SK-N-SH (cell line): ENCODE results near the gene REPS2. TPM values are rescaled to one million over a fixed set of nuclear protein-coding genes. Genes with fewer than 3 reads are reported as not detected.
A peak's percentile ranks its signal among the peaks of the same experiment; 100 is the strongest.

Experiments
- CTCF ChIA-PET: fragments of 300-600, 350-600 bp; formaldehyde crosslinking; extraction: SDS; loops from one replicate; lab custom pipeline; 2021; lab: Yijun Ruan, JAX
- POLR2A ChIA-PET: fragments of 350-600 bp; sonication (Branson Sonifier 250); formaldehyde crosslinking; extraction: SDS; loops from one replicate; lab custom pipeline; 2020; ENCODE audit warnings: antibody characterized with exemption, inconsistent platforms; lab: Yijun Ruan, JAX
- DNase-seq: peaks from one replicate; pipeline ENCODE4 v3.0.0; 2012
- H2AFZ ChIP-seq: fragments of 200-600 bp; sonication (generic); 2 replicates; pipeline ENCODE4 v1.8.1; 2016; ENCODE audit warnings: antibody characterized with exemption, mild to moderate bottlenecking, low read depth
- H3F3A ChIP-seq: fragments of 200-600 bp; sonication (generic); replicated peaks from 2 replicates; pipeline ENCODE3; 2016; ENCODE audit warnings: antibody characterized with exemption, mild to moderate bottlenecking; ENCODE audit not compliant: insufficient read depth
- H3K27ac ChIP-seq, 2 experiments: fragments of 200-500 bp in 1 of 2; fragments of 200-600 bp in 1 of 2; sonication (Bioruptor generic) in 1 of 2; sonication (generic), shearing (Covaris generic) in 1 of 2; 2 replicates each; pipeline versions ENCODE4 v1.5.1 to v1.6.1; 2014 to 2016; ENCODE audit warnings: low read depth in 2 of 2, inconsistent platforms in 1 of 2, low read length in 1 of 2, mild to moderate bottlenecking in 1 of 2, mixed read lengths in 1 of 2
- H3K27me3 ChIP-seq: fragments of 200-600 bp; sonication (generic), shearing (Covaris generic); 2 replicates; pipeline ENCODE4 v1.6.1; 2016; ENCODE audit warnings: mixed run types; ENCODE audit not compliant: insufficient read depth
- H3K36me3 ChIP-seq, 2 experiments: fragments of 200-500 bp in 1 of 2; fragments of 200-600 bp in 1 of 2; sonication (Bioruptor generic) in 1 of 2; sonication (generic) in 1 of 2; replicated peaks in 1 of 2; 2 replicates each; pipeline versions ENCODE3 to v1.5.1; 2014 to 2016; ENCODE audit warnings: low read length in 1 of 2, mild to moderate bottlenecking in 1 of 2; ENCODE audit not compliant: insufficient read depth in 2 of 2, control insufficient read depth in 1 of 2
- H3K4me1 ChIP-seq, 2 experiments: fragments of 200-500 bp in 1 of 2; fragments of 200-600 bp in 1 of 2; sonication (Bioruptor generic) in 1 of 2; sonication (generic), shearing (Covaris generic) in 1 of 2; 2 replicates each; pipeline versions ENCODE4 v1.5.1 to v1.6.1; 2014 to 2016; ENCODE audit warnings: low read depth in 1 of 2, low read length in 1 of 2, mixed run types in 1 of 2; ENCODE audit not compliant: insufficient read depth in 2 of 2, control insufficient read depth in 1 of 2
- H3K4me2 ChIP-seq: fragments of 200-600 bp; sonication (generic), shearing (Covaris generic); 2 replicates; pipeline ENCODE4 v1.6.1; 2017; ENCODE audit warnings: mixed run types
- H3K4me3 ChIP-seq, 2 experiments: fragments of 200-500 bp in 1 of 2; fragments of 200-600 bp in 1 of 2; sonication (Bioruptor generic) in 1 of 2; sonication (generic), shearing (Covaris generic) in 1 of 2; 2 replicates each; pipeline versions ENCODE4 v1.5.1 to v1.8.1; 2014 to 2016; ENCODE audit warnings: low read depth in 2 of 2, inconsistent platforms in 1 of 2, low read length in 1 of 2, mild to moderate bottlenecking in 1 of 2, mixed read lengths in 1 of 2, moderate library complexity in 1 of 2
- H3K79me2 ChIP-seq: fragments of 200-600 bp; sonication (generic); 2 replicates; pipeline ENCODE4 v1.8.1; 2017; ENCODE audit warnings: mild to moderate bottlenecking; ENCODE audit not compliant: insufficient read depth
- H3K9ac ChIP-seq: fragments of 200-600 bp; sonication (generic); 2 replicates; pipeline ENCODE4 v1.6.1; 2017; ENCODE audit warnings: mixed run types
- H3K9me2 ChIP-seq: fragments of 200-600 bp; sonication (generic); 2 replicates; pipeline ENCODE4 v1.6.1; 2017; ENCODE audit warnings: mixed run types
- H3K9me3 ChIP-seq: fragments of 200-600 bp; sonication (generic); 2 replicates; pipeline ENCODE4 v1.6.1; 2017; ENCODE audit warnings: mixed run types, mild to moderate bottlenecking, moderate library complexity
- H4K20me1 ChIP-seq: fragments of 200-600 bp; sonication (generic); 2 replicates; pipeline ENCODE4 v1.6.1; 2017; ENCODE audit warnings: mild to moderate bottlenecking, mixed run types; ENCODE audit not compliant: insufficient read depth
- CTCF ChIP-seq: fragments of 200-600 bp; sonication (generic); IDR thresholded peaks from 2 replicates; pipeline ENCODE4 v1.6.1; 2017; ENCODE audit warnings: antibody characterized with exemption, mild to moderate bottlenecking, moderate library complexity
- ELF1 ChIP-seq: IDR thresholded peaks from 2 replicates; pipeline ENCODE4 v1.4.0; 2012
- EP300 ChIP-seq, 2 experiments: IDR thresholded peaks; 2 replicates each; pipeline versions ENCODE4 v1.4.0 to v1.6.1; 2012; ENCODE audit warnings: borderline replicate concordance in 1 of 2, low read depth in 1 of 2, low read length in 1 of 2
- FOSL2 ChIP-seq: IDR thresholded peaks from 2 replicates; pipeline ENCODE4 v1.4.0; 2012; ENCODE audit warnings: low read depth, mild to moderate bottlenecking, moderate library complexity, borderline replicate concordance
- FOXJ3 ChIP-seq: sonication (generic); formaldehyde crosslinking; IDR thresholded peaks from 2 replicates; pipeline ENCODE4 v1.5.1; 2020; ENCODE audit warnings: mild to moderate bottlenecking, missing genetic modification reagents
- FOXM1 ChIP-seq: IDR thresholded peaks from 2 replicates; pipeline ENCODE4 v1.4.0; 2012; ENCODE audit warnings: low read depth, mild to moderate bottlenecking
- GABPA ChIP-seq: IDR thresholded peaks from 2 replicates; pipeline ENCODE4 v1.4.0; 2012; ENCODE audit warnings: low read depth, mild to moderate bottlenecking
- GATA2 ChIP-seq: sonication (generic); formaldehyde crosslinking; IDR thresholded peaks from 2 replicates; pipeline ENCODE4 v1.5.0; 2020; ENCODE audit warnings: mild to moderate bottlenecking, missing genetic modification reagents
- JUND ChIP-seq: IDR thresholded peaks from 2 replicates; pipeline ENCODE4 v1.4.0; 2012
- NRF1 ChIP-seq: IDR thresholded peaks from 2 replicates; pipeline ENCODE4 v1.6.1; 2012; ENCODE audit warnings: low read depth, mild to moderate bottlenecking, low read length
- POLR2AphosphoS5 ChIP-seq: IDR thresholded peaks from 2 replicates; pipeline ENCODE4 v1.6.1; 2012; ENCODE audit warnings: low read depth, low read length
- RFX5 ChIP-seq: IDR thresholded peaks from 2 replicates; pipeline ENCODE4 v1.6.1; 2012; ENCODE audit warnings: mild to moderate bottlenecking, improper control_type of control experiment, low read length
- RXRA ChIP-seq: IDR thresholded peaks from 2 replicates; pipeline ENCODE4 v1.4.0; 2012; ENCODE audit warnings: low read depth, mild to moderate bottlenecking, borderline replicate concordance
- SMC3 ChIP-seq: IDR thresholded peaks from 2 replicates; pipeline ENCODE4 v1.6.1; 2012; ENCODE audit warnings: low read depth, low read length, improper control_type of control experiment
- TAF1 ChIP-seq: IDR thresholded peaks from 2 replicates; pipeline ENCODE4 v1.6.1; 2012; ENCODE audit warnings: low read depth, mild to moderate bottlenecking, low read length, moderate library complexity, borderline replicate concordance
- TEAD4 ChIP-seq: IDR thresholded peaks from 2 replicates; pipeline ENCODE4 v1.4.0; 2012; ENCODE audit warnings: mild to moderate bottlenecking, borderline replicate concordance; ENCODE audit not compliant: insufficient read depth
- WGBS: methylation state at CpG from one replicate; pipeline ENCODE4 v1.1.6; 2017; ENCODE audit warnings: low lambda C conversion rate; 5-methylcytosine and 5-hydroxymethylcytosine counted together
- polyA plus RNA-seq, 3 experiments: library from polyadenylated mRNA; depleted of rRNA; stranded (reverse); fragments of >200 nt; gene quantifications; 2 replicates each; pipeline ENCODE4 v1.2.3, GENCODE V29; 2012
- TF ChIP-seq, protein P1 (sequence below): IDR thresholded peaks from 2 replicates; pipeline ENCODE4 v1.4.0; 2012; ENCODE audit warnings: low read depth
- TF ChIP-seq, protein P2 (sequence below): IDR thresholded peaks from 2 replicates; pipeline ENCODE4 v1.6.1; 2012; ENCODE audit warnings: mild to moderate bottlenecking, low read depth, low read length, moderate library complexity
- TF ChIP-seq, protein P3 (sequence below): fragments of 150-350 bp; IDR thresholded peaks from 2 replicates; pipeline ENCODE4 v1.6.1; 2016; ENCODE audit warnings: mild to moderate bottlenecking, low read depth, low read length

The REPS2 gene
- polyA plus RNA-seq, 1 of the 3 experiments (the other 2 are of a cell fraction) = 0.62 TPM

- TF ChIP-seq TEAD4 = no peak
- TF ChIP-seq RFX5 = no peak
- no peak for TF ChIP-seq SMC3
- no peak for TF ChIP-seq ELF1
- no peak for TF ChIP-seq FOXJ3 (CRISPR knock-in tag)
- no peak for TF ChIP-seq TAF1
- TF ChIP-seq GATA2 (CRISPR knock-in tag) = no peak
- no peak for TF ChIP-seq CTCF
- TF ChIP-seq GABPA = no peak
- no peak for TF ChIP-seq NRF1
- TF ChIP-seq, protein P1, sequence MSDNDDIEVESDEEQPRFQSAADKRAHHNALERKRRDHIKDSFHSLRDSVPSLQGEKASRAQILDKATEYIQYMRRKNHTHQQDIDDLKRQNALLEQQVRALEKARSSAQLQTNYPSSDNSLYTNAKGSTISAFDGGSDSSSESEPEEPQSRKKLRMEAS = no peak
- TF ChIP-seq, protein P2, sequence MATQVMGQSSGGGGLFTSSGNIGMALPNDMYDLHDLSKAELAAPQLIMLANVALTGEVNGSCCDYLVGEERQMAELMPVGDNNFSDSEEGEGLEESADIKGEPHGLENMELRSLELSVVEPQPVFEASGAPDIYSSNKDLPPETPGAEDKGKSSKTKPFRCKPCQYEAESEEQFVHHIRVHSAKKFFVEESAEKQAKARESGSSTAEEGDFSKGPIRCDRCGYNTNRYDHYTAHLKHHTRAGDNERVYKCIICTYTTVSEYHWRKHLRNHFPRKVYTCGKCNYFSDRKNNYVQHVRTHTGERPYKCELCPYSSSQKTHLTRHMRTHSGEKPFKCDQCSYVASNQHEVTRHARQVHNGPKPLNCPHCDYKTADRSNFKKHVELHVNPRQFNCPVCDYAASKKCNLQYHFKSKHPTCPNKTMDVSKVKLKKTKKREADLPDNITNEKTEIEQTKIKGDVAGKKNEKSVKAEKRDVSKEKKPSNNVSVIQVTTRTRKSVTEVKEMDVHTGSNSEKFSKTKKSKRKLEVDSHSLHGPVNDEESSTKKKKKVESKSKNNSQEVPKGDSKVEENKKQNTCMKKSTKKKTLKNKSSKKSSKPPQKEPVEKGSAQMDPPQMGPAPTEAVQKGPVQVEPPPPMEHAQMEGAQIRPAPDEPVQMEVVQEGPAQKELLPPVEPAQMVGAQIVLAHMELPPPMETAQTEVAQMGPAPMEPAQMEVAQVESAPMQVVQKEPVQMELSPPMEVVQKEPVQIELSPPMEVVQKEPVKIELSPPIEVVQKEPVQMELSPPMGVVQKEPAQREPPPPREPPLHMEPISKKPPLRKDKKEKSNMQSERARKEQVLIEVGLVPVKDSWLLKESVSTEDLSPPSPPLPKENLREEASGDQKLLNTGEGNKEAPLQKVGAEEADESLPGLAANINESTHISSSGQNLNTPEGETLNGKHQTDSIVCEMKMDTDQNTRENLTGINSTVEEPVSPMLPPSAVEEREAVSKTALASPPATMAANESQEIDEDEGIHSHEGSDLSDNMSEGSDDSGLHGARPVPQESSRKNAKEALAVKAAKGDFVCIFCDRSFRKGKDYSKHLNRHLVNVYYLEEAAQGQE = no peak
- TF ChIP-seq EP300 (IDR thresholded peaks at IDR 0.05; ENCODE audit: borderline replicate concordance in 1 of 2, low read depth in 1 of 2, low read length in 1 of 2) = no peak
- no peak for TF ChIP-seq RXRA
- no peak for TF ChIP-seq POLR2AphosphoS5
- TF ChIP-seq JUND = no peak
- TF ChIP-seq FOXM1 = no peak
- TF ChIP-seq FOSL2 = no peak
- TF ChIP-seq, protein P3, sequence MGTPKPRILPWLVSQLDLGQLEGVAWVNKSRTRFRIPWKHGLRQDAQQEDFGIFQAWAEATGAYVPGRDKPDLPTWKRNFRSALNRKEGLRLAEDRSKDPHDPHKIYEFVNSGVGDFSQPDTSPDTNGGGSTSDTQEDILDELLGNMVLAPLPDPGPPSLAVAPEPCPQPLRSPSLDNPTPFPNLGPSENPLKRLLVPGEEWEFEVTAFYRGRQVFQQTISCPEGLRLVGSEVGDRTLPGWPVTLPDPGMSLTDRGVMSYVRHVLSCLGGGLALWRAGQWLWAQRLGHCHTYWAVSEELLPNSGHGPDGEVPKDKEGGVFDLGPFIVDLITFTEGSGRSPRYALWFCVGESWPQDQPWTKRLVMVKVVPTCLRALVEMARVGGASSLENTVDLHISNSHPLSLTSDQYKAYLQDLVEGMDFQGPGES = no peak
- TF ChIP-seq, all 33 proteins: peak for 0
- no peaks in the 10 kb centered on the region for H3K9me2 ChIP-seq
- H3K36me3 ChIP-seq = no peaks in the 10 kb centered on the region
- no peaks in the 10 kb centered on the region for H3K9me3 ChIP-seq
- H2AFZ ChIP-seq = no peak overlapping the region
- H3K4me1 ChIP-seq = peaks cover 4 to 5% of the 10 kb centered on the region in 2 experiments; a peak in 2 of 4 replicates
- H3K4me2 ChIP-seq = no peak overlapping the region
- H3K79me2 ChIP-seq = no peaks in the 10 kb centered on the region
- peaks cover 10% of the 10 kb centered on the region for H3F3A ChIP-seq
- 24% methylated on average over 11 of the region's 11 CpGs for WGBS
- CTCF ChIA-PET = interaction anchor here (0.5 to 2.2 kb wide), 3 partner anchors 22 to 142 kb away, joined by 3 to 8 read pairs (median 3); no protein-coding TSS in a partner anchor
- H3K27me3 ChIP-seq = 0 out of 2 replicates have a peak, but pooled peaks cover 3% of the 10 kb centered on the region
- peak; percentile 36 for DNase-seq
- no peak overlapping the region for H3K9ac ChIP-seq
- H4K20me1 ChIP-seq = no peaks in the 10 kb centered on the region
- POLR2A ChIA-PET = interaction anchor here (1.5 kb wide), 1 partner anchor 22 kb away, joined by 3 read pairs; no protein-coding TSS in a partner anchor
- no peak overlapping the region for H3K27ac ChIP-seq
- no peak overlapping the region for H3K4me3 ChIP-seq
These were observed 78.4 kb downstream of the REPS2 start for GRCh38 chrX:17024886-17025285.
